K562 (cell line): ENCODE measurements around the gene TSC1. TPM values are rescaled to one million over a fixed set of nuclear protein-coding genes. Genes with fewer than 3 reads are reported as not detected.
A peak's percentile ranks its signal among the peaks of the same experiment; 100 is the strongest.

ENCODE experiments used
- ATF7 ChIP-seq: fragments of 450-650 bp; IDR thresholded peaks from 2 replicates; pipeline ENCODE4 v1.7.1; 2014; ENCODE audit warnings: mild to moderate bottlenecking, moderate library complexity
- CREB1 ChIP-seq, 2 experiments: sonication (generic) in 1 of 2; formaldehyde crosslinking in 1 of 2; IDR thresholded peaks; 2 replicates each; pipeline versions ENCODE4 v1.6.1 to v1.8.0; 2012 to 2022; ENCODE audit warnings: inconsistent platforms in 1 of 2, mild to moderate bottlenecking in 1 of 2, missing genetic modification reagents in 1 of 2, moderate library complexity in 1 of 2
- DLX4 ChIP-seq: fragments of 250-450 bp; sonication (Bioruptor Pico); IDR thresholded peaks from 2 replicates; pipeline ENCODE4 v1.6.1; 2021; ENCODE audit warnings: mild to moderate bottlenecking
- ESRRA ChIP-seq: fragments of 450-650 bp; IDR thresholded peaks from 2 replicates; pipeline ENCODE4 v1.6.1; 2014; ENCODE audit warnings: low read depth, mild to moderate bottlenecking, moderate library complexity, borderline replicate concordance
- IRF2 ChIP-seq: sonication (generic); formaldehyde crosslinking; IDR thresholded peaks from 2 replicates; pipeline ENCODE4 v1.8.1; 2022; ENCODE audit warnings: mild to moderate bottlenecking, missing genetic modification reagents
- KLF16 ChIP-seq: IDR thresholded peaks from 2 replicates; pipeline ENCODE4 v1.6.1; 2016; ENCODE audit warnings: antibody characterized with exemption
- MLX ChIP-seq, 2 experiments: fragments of 450-650 bp in 1 of 2; sonication (generic) in 1 of 2; formaldehyde crosslinking; conservative IDR thresholded peaks; 2 replicates each; pipeline versions ENCODE4 v1.4.0 to v1.8.1; 2020 to 2022; ENCODE audit warnings: mild to moderate bottlenecking in 1 of 2, missing genetic modification reagents in 1 of 2
- NR1H2 ChIP-seq: sonication (generic); formaldehyde crosslinking; IDR thresholded peaks from 2 replicates; pipeline ENCODE4 v1.4.0; 2020; ENCODE audit warnings: mild to moderate bottlenecking, missing genetic modification reagents
- PKNOX1 ChIP-seq: fragments of 450-650 bp; IDR thresholded peaks from 2 replicates; pipeline ENCODE4 v1.6.1; 2016
- RBM22 ChIP-seq: fragments of 200-400 bp; formaldehyde crosslinking; IDR thresholded peaks from 2 replicates; pipeline ENCODE4 v1.6.1; 2018; ENCODE audit warnings: low read length, low read depth; ENCODE audit not compliant: poor library complexity, severe bottlenecking
- RCOR1 ChIP-seq, 2 experiments: IDR thresholded peaks; 2 replicates each; pipeline ENCODE4 v1.6.1; 2012; ENCODE audit warnings: low read depth in 2 of 2, low read length in 2 of 2, borderline replicate concordance in 1 of 2, improper control_type of control experiment in 1 of 2
- SAFB2 ChIP-seq: fragments of 200-400 bp; formaldehyde crosslinking; IDR thresholded peaks from 2 replicates; pipeline ENCODE4 v1.6.1; 2018; ENCODE audit warnings: borderline replicate concordance, low read length, low read depth, moderate library complexity; ENCODE audit not compliant: severe bottlenecking
- TRIM24 ChIP-seq, 2 experiments: fragments of 450-650 bp; IDR thresholded peaks; 2 replicates each; pipeline ENCODE4 v1.6.1; 2016
- ZBTB33 ChIP-seq: sonication (generic); formaldehyde crosslinking; IDR thresholded peaks from 2 replicates; pipeline ENCODE4 v1.8.1; 2023; ENCODE audit warnings: mild to moderate bottlenecking, missing genetic modification reagents
- ZBTB43 ChIP-seq: sonication (generic); formaldehyde crosslinking; IDR thresholded peaks from 2 replicates; pipeline ENCODE4 v1.8.0; 2023; ENCODE audit warnings: mild to moderate bottlenecking, missing genetic modification reagents
- ZNF133 ChIP-seq: fragments of 250-450 bp; sonication (Bioruptor Pico); IDR thresholded peaks from 2 replicates; pipeline ENCODE4 v1.4.0; 2020; ENCODE audit warnings: mild to moderate bottlenecking
- ZNF398 ChIP-seq: fragments of 250-450 bp; sonication (Bioruptor Pico); IDR thresholded peaks from 2 replicates; pipeline ENCODE4 v1.8.0; 2021; ENCODE audit warnings: moderate library complexity, mild to moderate bottlenecking, inconsistent platforms
- ZNF699 ChIP-seq: fragments of 250-450 bp; sonication (Bioruptor Pico); IDR thresholded peaks from 2 replicates; pipeline ENCODE4 v1.8.0; 2021; ENCODE audit warnings: mild to moderate bottlenecking, moderate library complexity; ENCODE audit not compliant: insufficient replicate concordance
- ZNF707 ChIP-seq: fragments of 250-450 bp; sonication (Bioruptor Pico); conservative IDR thresholded peaks from 2 replicates; pipeline ENCODE4 v1.8.0; 2022; ENCODE audit warnings: inconsistent platforms, mild to moderate bottlenecking, moderate library complexity
- polyA plus RNA-seq, 8 experiments: library from polyadenylated mRNA; depleted of rRNA in 4 of 8; stranded (reverse) in 5 of 8; unstranded in 3 of 8; fragments of >200 nt; fragmentation: Nextera tagmentation in 2 of 8; fragmentation: Illumina TruSeq in 1 of 8; extraction: Ambion mirVana in 2 of 8; extraction: Trizol in 1 of 8; gene quantifications; 2 replicates each; pipeline versions ENCODE4 v1.2.1 to v1.2.3, GENCODE V29; 2011 to 2014; ENCODE audit warnings: inconsistent platforms in 1 of 8, missing spikeins in 1 of 8
- total RNA-seq, 7 experiments: library from RNA; depleted of rRNA in 6 of 7; stranded (reverse); fragments of >200 nt in 6 of 7; fragmentation: Illumina TruSeq in 2 of 7; extraction: Trizol in 2 of 7; gene quantifications; 2 replicates each; pipeline versions ENCODE4 v1.2.1 to v1.2.3, GENCODE V29; 2011 to 2021; ENCODE audit warnings: low replicate concordance in 1 of 7

Gene TSC1
- total and polyA plus RNA-seq, 9 of the 15 experiments (the other 6 are each of a cell fraction or from before 2014, with no cell fraction given): 6.9 to 37.6 (median 18.6) TPM

GRCh38 chr9:132877824-132878694 lies 66.4 kb downstream of the TSC1 start, which contains the start of gene AK8 (continued):
- TF ChIP-seq IRF2 (CRISPR knock-in tag) (no peak), SAFB2 (no peak), ESRRA (peak; percentile 74), ZNF133 (no peak), KLF16 (no peak), ZBTB33 (CRISPR knock-in tag) (0 out of 2 replicates have a peak, but pooled peaks have one; percentile 14), NR1H2 (CRISPR knock-in tag) (0 out of 2 replicates have a peak, but pooled peaks have one; percentile 18), ZNF398 (no peak), TRIM24 (IDR thresholded peaks at IDR 0.05) (peak in 1 of 2 experiments; percentile 74; a peak in 2 of 4 replicates), CREB1 (IDR thresholded peaks at IDR 0.05) (peak; percentile 98), CREB1 (CRISPR knock-in tag; IDR thresholded peaks at IDR 0.05) (peak; percentile 99), ATF7 (peak; percentile 55), ZNF699 (CRISPR knock-in tag) (no peak), RCOR1 (IDR thresholded peaks at IDR 0.05; ENCODE audit: borderline replicate concordance in 1 of 2, low read depth in 2 of 2, low read length in 2 of 2) (peak in 1 of 2 experiments; percentile 45; a peak in 1 of 4 replicates), RBM22 (peak; percentile 91), ZBTB43 (CRISPR knock-in tag) (peak; percentile 53; the same call in 1 of the 2 replicates), ZNF707 (CRISPR knock-in tag) (no peak), DLX4 (CRISPR knock-in tag) (no peak), PKNOX1 (no peak), MLX (CRISPR knock-in tag; conservative IDR thresholded peaks at IDR 0.05) (no peak)
